Activated CD4-positive, CD25-positive, alpha-beta regulatory T cell (primary cell): ENCODE measurements around the gene P4HA1.
"Not testable (repeated sequence)": the region's sequence is repeated elsewhere in the genome, so short reads cannot be mapped to it uniquely, and the experiment has no call there.

Experiments
- DNase-seq, 4 experiments: peaks; one replicate each; lab custom pipeline; 2025; lab: John Stamatoyannopoulos, UW

The P4HA1 gene

GRCh38 chr10:73043319-73043718 lies 53.3 kb downstream of the P4HA1 start:
- DNase-seq, result no peak

GRCh38 chr10:73042130-73042529 lies 54.5 kb downstream of the P4HA1 start:
- no peak for DNase-seq

- no peak for DNase-seq
These were observed 57.0 kb downstream of the P4HA1 start for GRCh38 chr10:73039635-73040034.

GRCh38 chr10:73036285-73036684 lies 60.4 kb downstream of the P4HA1 start:
- DNase-seq, result not testable (repeated sequence)

GRCh38 chr10:73032536-73032935 lies 64.1 kb downstream of the P4HA1 start:
- no peak for DNase-seq

- not testable (repeated sequence) for DNase-seq
These were observed 70.0 kb downstream of the P4HA1 start for GRCh38 chr10:73026623-73027022.

- DNase-seq, result not testable (repeated sequence)
These were observed 73.1 kb downstream of the P4HA1 start for GRCh38 chr10:73023455-73024070.

GRCh38 chr10:73022961-73023360 lies 73.7 kb downstream of the P4HA1 start:
- DNase-seq, result not testable (repeated sequence)

- not testable (repeated sequence) for DNase-seq
These were observed 75.0 kb downstream of the P4HA1 start for GRCh38 chr10:73021538-73022164.

GRCh38 chr10:73021050-73021449 lies 75.6 kb downstream of the P4HA1 start:
- no peak for DNase-seq

- no peak for DNase-seq
These were observed 77.6 kb downstream of the P4HA1 start for GRCh38 chr10:73019100-73019499.

GRCh38 chr10:73018632-73019031 lies 78.0 kb downstream of the P4HA1 start:
- no peak for DNase-seq

GRCh38 chr10:73017955-73018480 lies 78.6 kb downstream of the P4HA1 start:
- no peak for DNase-seq

- DNase-seq, result no peak
These were observed 80.9 kb downstream of the P4HA1 start for GRCh38 chr10:73015779-73016178.

GRCh38 chr10:73003822-73004221 lies 92.8 kb downstream of the P4HA1 start:
- no peak for DNase-seq

GRCh38 chr10:73000973-73001372 lies 95.7 kb downstream of the P4HA1 start:
- no peak for DNase-seq

- DNase-seq, result no peak
These were observed 99.6 kb downstream of the P4HA1 start for GRCh38 chr10:72997099-72997498.

GRCh38 chr10:72995459-72995858 lies 101.2 kb downstream of the P4HA1 start:
- not testable (repeated sequence) for DNase-seq

- not testable (repeated sequence) for DNase-seq
These were observed 106.9 kb downstream of the P4HA1 start for GRCh38 chr10:72989771-72990170.

- DNase-seq, result not testable (repeated sequence)
These were observed 112.0 kb downstream of the P4HA1 start for GRCh38 chr10:72984618-72985017.

GRCh38 chr10:72981882-72982529 lies 114.7 kb downstream of the P4HA1 start:
- no peak for DNase-seq

- DNase-seq, result no peak
These were observed 115.4 kb downstream of the P4HA1 start for GRCh38 chr10:72981028-72981881.
